ENCODE data around the gene PDCL3. TPM values are rescaled to one million over a fixed set of nuclear protein-coding genes. Genes with fewer than 3 reads are reported as not detected.

Gene PDCL3
- total RNA-seq, 2 experiments from 2014 or later, result 10.6 to 21.7 TPM

DNA sequence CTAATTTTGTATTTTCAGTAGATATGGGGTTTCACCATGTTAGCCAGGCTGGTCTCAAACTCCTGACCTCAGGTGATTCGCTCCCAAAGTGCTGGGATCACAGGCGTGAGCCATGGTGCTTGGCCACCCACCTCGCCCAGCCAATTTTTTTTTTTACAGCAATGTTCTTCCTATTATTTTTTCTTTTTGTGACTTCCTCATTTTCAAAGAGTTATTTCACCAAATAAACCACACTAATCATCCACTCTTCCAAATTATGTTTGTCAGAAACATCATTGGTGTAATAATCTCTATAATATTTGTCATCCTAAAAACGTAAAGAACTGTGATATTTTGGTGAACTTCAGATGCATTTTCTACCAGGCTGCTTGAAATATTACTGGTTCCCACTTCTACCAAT lies 16.3 kb upstream of the PDCL3 start:
- CTCF ChIA-PET (ENCODE audit: unreplicated experiment), result no interaction called here
- no peaks in the 10 kb centered on the region for H3K9me2 ChIP-seq (ENCODE audit: insufficient read depth, low read length)
- DNase-seq (ENCODE audit: low spot score), result no peak
- H3K36me3 ChIP-seq (ENCODE audit: insufficient read depth, low read length), result no peaks in the 10 kb centered on the region
- H3K4me2 ChIP-seq (ENCODE audit: low read length), result no peak overlapping the region
- POLR2A ChIA-PET, result no interaction called here
- TF ChIP-seq, protein P1, sequence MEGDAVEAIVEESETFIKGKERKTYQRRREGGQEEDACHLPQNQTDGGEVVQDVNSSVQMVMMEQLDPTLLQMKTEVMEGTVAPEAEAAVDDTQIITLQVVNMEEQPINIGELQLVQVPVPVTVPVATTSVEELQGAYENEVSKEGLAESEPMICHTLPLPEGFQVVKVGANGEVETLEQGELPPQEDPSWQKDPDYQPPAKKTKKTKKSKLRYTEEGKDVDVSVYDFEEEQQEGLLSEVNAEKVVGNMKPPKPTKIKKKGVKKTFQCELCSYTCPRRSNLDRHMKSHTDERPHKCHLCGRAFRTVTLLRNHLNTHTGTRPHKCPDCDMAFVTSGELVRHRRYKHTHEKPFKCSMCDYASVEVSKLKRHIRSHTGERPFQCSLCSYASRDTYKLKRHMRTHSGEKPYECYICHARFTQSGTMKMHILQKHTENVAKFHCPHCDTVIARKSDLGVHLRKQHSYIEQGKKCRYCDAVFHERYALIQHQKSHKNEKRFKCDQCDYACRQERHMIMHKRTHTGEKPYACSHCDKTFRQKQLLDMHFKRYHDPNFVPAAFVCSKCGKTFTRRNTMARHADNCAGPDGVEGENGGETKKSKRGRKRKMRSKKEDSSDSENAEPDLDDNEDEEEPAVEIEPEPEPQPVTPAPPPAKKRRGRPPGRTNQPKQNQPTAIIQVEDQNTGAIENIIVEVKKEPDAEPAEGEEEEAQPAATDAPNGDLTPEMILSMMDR (conservative IDR thresholded peaks at IDR 0.05; ENCODE audit: low read length), result no peak
- no peak for TF ChIP-seq EZH2phosphoT487 (IDR thresholded peaks at IDR 0.05; ENCODE audit: borderline replicate concordance, low read depth, low read length)
- no peaks in the 10 kb centered on the region for H3K4me1 ChIP-seq (ENCODE audit: insufficient read depth, low read length, poor library complexity, severe bottlenecking)
- no peaks in the 10 kb centered on the region for H4K20me1 ChIP-seq (ENCODE audit: insufficient read depth, low read length)
- intact Hi-C loops (cut with micrococcal nuclease; ENCODE audit: unreplicated experiment), result no loop called here
- no peak overlapping the region for H3K27ac ChIP-seq (ENCODE audit: low read depth, low read length, poor library complexity, severe bottlenecking)
- no peaks in the 10 kb centered on the region for H3K79me2 ChIP-seq (ENCODE audit: insufficient read depth, low read depth, low read length)
- H3K4me3 ChIP-seq (ENCODE audit: low read depth, low read length, poor library complexity, severe bottlenecking), result no peak overlapping the region
- no peak overlapping the region for H2AFZ ChIP-seq (ENCODE audit: low read length)
- H3K9me3 ChIP-seq (ENCODE audit: low read length), result no peaks in the 10 kb centered on the region
- BruUV-seq (replicated peaks), result no TSS peak

DNA sequence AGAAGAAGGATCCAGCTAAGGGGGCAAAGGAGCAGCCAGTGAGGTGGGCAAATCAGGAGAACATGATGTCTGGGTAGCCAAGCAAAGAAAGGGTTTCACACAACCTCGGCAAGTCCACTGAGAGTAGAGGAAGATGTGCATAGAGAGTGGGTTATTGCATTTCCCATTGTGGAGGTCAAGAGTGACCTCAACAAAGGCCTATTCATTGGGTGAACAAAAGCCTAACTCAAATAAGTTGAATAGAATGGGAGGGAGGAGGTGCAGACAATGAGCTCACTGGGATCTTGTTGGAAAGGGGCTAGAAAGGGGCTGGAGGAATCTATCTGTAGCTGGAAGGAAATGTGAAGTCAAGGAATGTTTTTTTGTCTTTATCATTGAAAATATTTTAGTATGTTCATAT lies 14.0 kb upstream of the PDCL3 start:
- POLR2A ChIA-PET, result no interaction called here
- Histone ChIP-seq H3K36me3 (ENCODE audit: insufficient read depth, low read length) (no peaks in the 10 kb centered on the region), H3K4me1 (ENCODE audit: insufficient read depth, low read length, poor library complexity, severe bottlenecking) (no peaks in the 10 kb centered on the region), H3K4me3 (ENCODE audit: low read depth, low read length, poor library complexity, severe bottlenecking) (no peak overlapping the region), H3K4me2 (ENCODE audit: low read length) (no peak overlapping the region), H2AFZ (ENCODE audit: low read length) (no peak overlapping the region), H4K20me1 (ENCODE audit: insufficient read depth, low read length) (no peaks in the 10 kb centered on the region), H3K79me2 (ENCODE audit: insufficient read depth, low read depth, low read length) (no peaks in the 10 kb centered on the region), H3K9me3 (ENCODE audit: low read length) (no peaks in the 10 kb centered on the region), H3K9me2 (ENCODE audit: insufficient read depth, low read length) (no peaks in the 10 kb centered on the region), H3K27ac (ENCODE audit: low read depth, low read length, poor library complexity, severe bottlenecking) (no peak overlapping the region)
- intact Hi-C loops (cut with micrococcal nuclease; ENCODE audit: unreplicated experiment), result no loop called here
- CTCF ChIA-PET (ENCODE audit: unreplicated experiment), result no interaction called here
- no peak for DNase-seq (ENCODE audit: low spot score)
- no TSS peak for BruUV-seq (replicated peaks)
- TF ChIP-seq, protein P1 (conservative IDR thresholded peaks at IDR 0.05; ENCODE audit: low read length), result no peak
- no peak for TF ChIP-seq EZH2phosphoT487 (IDR thresholded peaks at IDR 0.05; ENCODE audit: borderline replicate concordance, low read depth, low read length)

GRCh38 chr2:100551303-100551702 lies 11.5 kb upstream of the PDCL3 start:
- Histone ChIP-seq H3K9me2 (ENCODE audit: insufficient read depth, low read length) (no peaks in the 10 kb centered on the region), H3K27ac (ENCODE audit: low read depth, low read length, poor library complexity, severe bottlenecking) (no peak overlapping the region), H3K4me1 (ENCODE audit: insufficient read depth, low read length, poor library complexity, severe bottlenecking) (no peaks in the 10 kb centered on the region), H2AFZ (ENCODE audit: low read length) (no peak overlapping the region), H3K4me3 (ENCODE audit: low read depth, low read length, poor library complexity, severe bottlenecking) (no peak overlapping the region), H3K36me3 (ENCODE audit: insufficient read depth, low read length) (no peaks in the 10 kb centered on the region), H3K79me2 (ENCODE audit: insufficient read depth, low read depth, low read length) (no peaks in the 10 kb centered on the region), H3K9me3 (ENCODE audit: low read length) (no peaks in the 10 kb centered on the region), H4K20me1 (ENCODE audit: insufficient read depth, low read length) (no peaks in the 10 kb centered on the region), H3K4me2 (ENCODE audit: low read length) (no peak overlapping the region)
- DNase-seq (ENCODE audit: low spot score), result no peak
- intact Hi-C loops (cut with micrococcal nuclease; ENCODE audit: unreplicated experiment), result no loop called here
- POLR2A ChIA-PET, result interaction anchor here (0.6 kb wide), 1 partner anchor 15 kb away, joined by 5 read pairs; no protein-coding TSS in a partner anchor
- TF ChIP-seq EZH2phosphoT487 (IDR thresholded peaks at IDR 0.05; ENCODE audit: borderline replicate concordance, low read depth, low read length), result no peak
- TF ChIP-seq, protein P1 (conservative IDR thresholded peaks at IDR 0.05; ENCODE audit: low read length), result no peak
- CTCF ChIA-PET (ENCODE audit: unreplicated experiment), result no interaction called here
- no TSS peak for BruUV-seq (replicated peaks)

Data from OCI-LY7 (cell line).